NB4 (cell line): ENCODE data around the gene DNAH8.

Experiments used
- MYC ChIP-seq: IDR thresholded peaks from 2 replicates; pipeline ENCODE4 v1.6.1; 2011; ENCODE audit warnings: low read depth, low read length
- POLR2A ChIP-seq: IDR thresholded peaks from 2 replicates; pipeline ENCODE4 v1.6.1; 2011; ENCODE audit warnings: mild to moderate bottlenecking; ENCODE audit not compliant: insufficient read length; ENCODE audit errors: extremely low read depth
- TF ChIP-seq, protein P1 (sequence below): IDR thresholded peaks from one replicate; pipeline ENCODE4 v1.5.1; 2012; ENCODE audit warnings: low read depth, low read length
- TF ChIP-seq, protein P2 (sequence below): IDR thresholded peaks from 2 replicates; pipeline ENCODE4 v1.6.1; 2011; ENCODE audit warnings: low read depth, low read length

DNA sequence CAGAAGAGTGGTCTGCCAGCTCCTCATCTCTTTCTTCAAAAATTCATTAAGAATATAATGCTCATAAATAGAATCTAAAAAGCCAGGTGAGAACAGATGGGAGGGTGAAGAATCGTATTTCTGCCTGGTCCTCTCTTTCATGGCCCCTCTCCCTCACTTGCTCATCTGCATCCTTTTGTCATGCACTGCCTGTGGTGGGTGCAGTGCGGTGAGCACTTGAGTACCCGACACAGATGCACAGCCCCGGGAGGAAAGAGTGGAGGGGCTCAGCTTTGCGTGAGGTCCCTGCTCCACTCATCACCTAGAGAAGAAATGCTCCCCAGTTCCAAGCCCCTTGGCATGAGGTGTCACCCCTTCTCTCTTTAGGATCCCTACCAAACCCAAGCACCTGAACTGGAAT, 275.4 kb downstream of the DNAH8 start:
- TF ChIP-seq, protein P1, sequence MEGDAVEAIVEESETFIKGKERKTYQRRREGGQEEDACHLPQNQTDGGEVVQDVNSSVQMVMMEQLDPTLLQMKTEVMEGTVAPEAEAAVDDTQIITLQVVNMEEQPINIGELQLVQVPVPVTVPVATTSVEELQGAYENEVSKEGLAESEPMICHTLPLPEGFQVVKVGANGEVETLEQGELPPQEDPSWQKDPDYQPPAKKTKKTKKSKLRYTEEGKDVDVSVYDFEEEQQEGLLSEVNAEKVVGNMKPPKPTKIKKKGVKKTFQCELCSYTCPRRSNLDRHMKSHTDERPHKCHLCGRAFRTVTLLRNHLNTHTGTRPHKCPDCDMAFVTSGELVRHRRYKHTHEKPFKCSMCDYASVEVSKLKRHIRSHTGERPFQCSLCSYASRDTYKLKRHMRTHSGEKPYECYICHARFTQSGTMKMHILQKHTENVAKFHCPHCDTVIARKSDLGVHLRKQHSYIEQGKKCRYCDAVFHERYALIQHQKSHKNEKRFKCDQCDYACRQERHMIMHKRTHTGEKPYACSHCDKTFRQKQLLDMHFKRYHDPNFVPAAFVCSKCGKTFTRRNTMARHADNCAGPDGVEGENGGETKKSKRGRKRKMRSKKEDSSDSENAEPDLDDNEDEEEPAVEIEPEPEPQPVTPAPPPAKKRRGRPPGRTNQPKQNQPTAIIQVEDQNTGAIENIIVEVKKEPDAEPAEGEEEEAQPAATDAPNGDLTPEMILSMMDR: no peak
- TF ChIP-seq, protein P2, sequence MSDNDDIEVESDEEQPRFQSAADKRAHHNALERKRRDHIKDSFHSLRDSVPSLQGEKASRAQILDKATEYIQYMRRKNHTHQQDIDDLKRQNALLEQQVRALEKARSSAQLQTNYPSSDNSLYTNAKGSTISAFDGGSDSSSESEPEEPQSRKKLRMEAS: no peak
- no peak for TF ChIP-seq POLR2A
- no peak for TF ChIP-seq MYC
